Stomach (tissue), 4 donors: ENCODE results near the gene SLFN12L.

ENCODE experiments used
- CTCF ChIP-seq, 7 experiments: fragments of 450-650 bp in 4 of 7; fragments of 200-600 bp in 3 of 7; sonication (generic) in 3 of 7; IDR thresholded peaks; one replicate each; pipeline ENCODE4 v1.5.1; 2016 to 2019; ENCODE audit warnings: antibody characterized with exemption in 7 of 7, control low read depth in 2 of 7, mild to moderate bottlenecking in 1 of 7
- EP300 ChIP-seq: sonication (generic); formaldehyde crosslinking; IDR thresholded peaks from one replicate; pipeline ENCODE4 v1.6.1; 2017; ENCODE audit warnings: antibody characterized with exemption
- POLR2A ChIP-seq, 4 donors: fragments of 450-650 bp; IDR thresholded peaks; one replicate each; pipeline ENCODE4 v1.6.1; 2016; ENCODE audit warnings: antibody characterized with exemption in 4 of 4, control low read depth in 2 of 4, mild to moderate bottlenecking in 1 of 4, moderate library complexity in 1 of 4
- POLR2AphosphoS5 ChIP-seq, 3 donors: sonication (generic); formaldehyde crosslinking; IDR thresholded peaks; one replicate each; pipeline ENCODE4 v1.6.1; 2016; ENCODE audit warnings: antibody characterized with exemption in 3 of 3

GRCh38 chr17:35584061-35584460 is 46.6 kb upstream of the SLFN12L start:
- no peak for TF ChIP-seq EP300
- no peak for TF ChIP-seq POLR2AphosphoS5 (IDR thresholded peaks at IDR 0.05)
- TF ChIP-seq POLR2A (IDR thresholded peaks at IDR 0.05) = no peak
- TF ChIP-seq CTCF (IDR thresholded peaks at IDR 0.05) = no peak
